ENCODE measurements around the gene TMSB10.
A peak's percentile ranks its signal among the peaks of the same experiment; 100 is the strongest.
"Not testable (repeated sequence)": the region's sequence is repeated elsewhere in the genome, so short reads cannot be mapped to it uniquely, and the experiment has no call there.

Gene TMSB10

GRCh38 chr2:84905181-84906107 lies at the start of gene TMSB10:
TSS of gene TMSB10 (plus strand) at chr2:84905656.
- peak; percentile 89 for DNase-seq

GRCh38 chr2:84855731-84856130 lies 49.7 kb upstream of the TMSB10 start:
- DNase-seq = no peak

DNA sequence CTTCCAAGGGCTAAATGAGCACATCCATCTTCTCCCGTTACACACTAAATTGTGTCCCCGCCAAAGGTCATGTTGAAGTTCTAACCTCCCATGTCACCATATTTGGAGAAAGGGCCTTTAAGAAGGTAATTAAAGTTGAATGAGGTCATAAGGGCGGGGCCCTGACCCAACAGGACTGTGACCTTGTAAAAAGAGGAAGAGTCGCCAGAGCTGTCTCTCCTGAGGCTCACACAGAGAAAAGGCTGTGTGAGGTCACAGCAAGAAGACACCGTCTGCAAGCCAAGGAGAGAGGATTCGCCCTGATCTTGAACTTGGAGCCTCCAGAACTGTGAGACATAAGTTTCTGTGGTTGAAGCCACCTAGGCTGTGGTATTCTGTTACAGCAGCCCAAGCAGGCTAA lies 48.7 kb upstream of the TMSB10 start:
- peak; percentile 60 for DNase-seq

DNA sequence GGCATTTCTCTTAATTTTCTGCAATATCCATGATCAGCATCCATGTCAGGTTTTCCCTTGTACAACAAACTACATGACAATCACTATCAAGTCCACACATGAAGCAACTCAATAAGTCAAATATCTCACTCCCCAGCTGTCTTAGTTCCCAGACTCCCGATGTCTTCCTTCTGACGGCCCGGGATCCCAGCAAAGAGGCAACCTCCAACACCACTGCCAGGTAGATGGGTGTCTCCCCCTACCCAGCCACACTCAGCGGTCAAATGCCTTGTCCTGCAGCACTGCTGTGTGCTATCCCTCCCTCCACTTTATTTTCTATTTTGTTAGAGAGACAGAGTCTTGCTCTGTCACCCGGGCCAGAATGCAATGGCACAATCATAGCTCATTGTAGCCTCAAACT lies 47.9 kb upstream of the TMSB10 start:
- DNase-seq = peak; percentile 18

- peak; percentile 22 for DNase-seq
Measured at GRCh38 chr2:84858123-84858522, 47.3 kb upstream of the TMSB10 start.

- peak; percentile 21 for DNase-seq
Measured at GRCh38 chr2:84858937-84859336, 46.5 kb upstream of the TMSB10 start.

DNA sequence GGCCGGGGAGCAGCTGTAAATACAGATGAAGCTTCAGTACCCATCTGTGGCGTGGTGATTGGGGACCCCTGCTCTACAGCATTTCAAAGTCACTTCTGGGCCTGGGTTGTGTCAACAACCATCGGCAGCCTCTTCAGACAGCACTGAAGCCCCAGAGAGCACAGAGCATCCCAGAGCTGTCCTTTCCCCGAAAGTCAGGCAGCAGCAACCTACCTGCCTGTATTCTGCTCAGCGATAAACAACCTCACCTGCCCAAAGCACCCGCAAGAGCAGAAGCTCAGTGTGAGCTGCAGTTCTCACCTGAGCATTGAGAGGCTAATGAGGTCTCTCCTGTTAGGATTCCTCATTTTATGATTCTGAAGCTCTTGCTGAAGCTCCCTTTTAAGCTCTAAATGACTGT lies 43.9 kb upstream of the TMSB10 start:
- no peak for DNase-seq

GRCh38 chr2:84862006-84862405 lies 43.5 kb upstream of the TMSB10 start:
- DNase-seq = no peak

- DNase-seq = no peak
Measured at GRCh38 chr2:84865181-84865783, 40.2 kb upstream of the TMSB10 start.

GRCh38 chr2:84866122-84866521 lies 39.3 kb upstream of the TMSB10 start:
- no peak for DNase-seq

GRCh38 chr2:84868327-84868726 lies 37.1 kb upstream of the TMSB10 start:
- not testable (repeated sequence) for DNase-seq

- DNase-seq = peak; percentile 26
Measured at GRCh38 chr2:84870306-84870705, 35.1 kb upstream of the TMSB10 start.

GRCh38 chr2:84872691-84873090 lies 32.8 kb upstream of the TMSB10 start:
- not testable (repeated sequence) for DNase-seq

DNA sequence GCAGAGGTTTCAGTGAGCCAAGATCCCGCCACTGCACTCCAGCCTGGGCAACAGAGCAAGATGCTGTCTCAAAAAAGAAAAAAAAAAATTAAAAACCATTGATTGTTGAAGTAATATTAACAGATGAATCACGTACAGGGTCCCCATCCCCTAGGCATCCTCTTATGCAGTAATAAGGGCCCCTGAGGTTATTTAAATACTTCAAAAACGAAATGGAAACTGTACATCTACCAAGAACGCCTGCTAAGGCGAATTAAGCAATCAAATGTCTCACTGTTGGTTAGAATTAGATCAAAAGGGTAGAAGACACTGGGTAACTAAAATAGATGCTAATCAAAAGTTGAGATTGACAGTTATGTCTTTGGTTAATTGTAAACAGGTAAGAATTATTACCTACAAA lies 32.1 kb upstream of the TMSB10 start:
- peak; percentile 15 for DNase-seq

- DNase-seq = peak; percentile 32
Measured at GRCh38 chr2:84874381-84875212, 30.9 kb upstream of the TMSB10 start.

- DNase-seq = no peak
Measured at GRCh38 chr2:84875213-84875560, 30.3 kb upstream of the TMSB10 start.

- not testable (repeated sequence) for DNase-seq
Measured at GRCh38 chr2:84875619-84876018, 29.8 kb upstream of the TMSB10 start.

DNA sequence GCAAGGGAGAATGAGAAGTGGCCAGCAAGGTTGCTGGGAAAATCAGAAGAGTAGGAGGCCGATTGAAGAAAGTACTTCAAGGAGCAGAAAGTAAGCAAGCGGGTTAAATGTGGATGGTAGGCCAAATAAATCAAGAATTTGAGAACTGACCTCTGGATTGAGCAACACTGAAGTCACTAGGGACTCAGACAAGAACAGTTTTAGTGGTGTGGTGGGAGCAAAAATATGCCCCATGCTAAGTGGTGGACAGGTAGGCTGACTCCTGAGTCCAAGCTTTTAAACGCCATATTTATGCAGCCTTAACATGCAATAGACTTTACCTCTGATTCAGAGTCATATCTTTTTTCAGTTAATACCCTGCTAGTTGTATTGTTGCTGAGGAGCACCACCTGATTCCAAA lies 29.1 kb upstream of the TMSB10 start:
- DNase-seq = no peak

- DNase-seq = peak; percentile 30
Measured at GRCh38 chr2:84878459-84878858, 27.0 kb upstream of the TMSB10 start.

DNA sequence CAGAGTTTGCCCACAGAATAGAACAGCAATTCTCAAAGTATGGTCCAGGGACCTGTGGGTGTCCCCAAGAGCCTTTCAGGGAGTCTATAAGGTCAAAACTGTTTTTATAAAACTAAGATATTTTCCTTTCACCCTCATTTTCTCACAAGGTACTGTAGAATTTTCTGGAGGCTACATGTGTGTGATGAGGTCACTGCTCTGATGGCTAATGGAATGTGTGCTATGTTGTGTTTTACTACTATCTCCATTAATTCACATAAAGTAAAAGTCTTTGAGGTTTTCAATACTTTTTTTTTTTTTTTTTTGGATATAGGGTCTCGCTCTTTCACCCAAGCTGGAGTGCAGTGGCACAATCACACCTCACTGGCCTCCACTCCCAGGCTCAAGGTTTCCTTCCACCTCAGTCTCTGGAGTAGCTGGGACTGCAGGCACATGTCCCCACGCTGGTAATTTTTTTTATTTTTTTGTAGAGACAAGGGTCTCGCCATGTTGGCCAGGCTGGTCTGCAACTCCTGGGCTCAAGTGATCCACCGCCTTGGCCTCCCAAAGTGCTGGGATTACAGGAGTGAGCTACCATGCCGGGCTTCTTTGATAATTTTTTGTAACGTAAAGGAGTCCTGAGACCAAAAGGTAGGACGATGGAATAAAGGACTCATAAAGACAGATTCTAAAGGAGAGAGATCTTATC lies 26.4 kb upstream of the TMSB10 start:
- DNase-seq = no peak

GRCh38 chr2:84879584-84880394 lies 25.7 kb upstream of the TMSB10 start:
- DNase-seq = peak; percentile 53

DNA sequence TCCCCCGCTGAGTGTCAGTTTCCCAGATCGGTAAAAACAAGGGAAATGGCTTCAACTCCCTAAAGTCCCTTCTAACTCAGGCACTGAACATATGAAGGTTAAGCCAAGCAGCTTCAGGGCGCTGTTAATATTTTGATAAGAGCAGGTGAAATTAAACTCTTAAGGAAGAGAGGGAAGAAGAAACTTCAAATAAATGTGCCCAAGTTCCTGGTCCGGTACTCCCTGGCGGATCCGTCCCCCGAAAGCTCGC lies 25.1 kb upstream of the TMSB10 start:
- DNase-seq = no peak

All from stimulated activated CD8-positive, alpha-beta memory T cell treated with anti-CD3 and anti-CD28 coated beads, Interleukin-4, amount 100 ng/mL, for 48 hours (primary cell).